Activated CD8-positive, alpha-beta memory T cell treated with anti-CD3 and anti-CD28 coated beads for 24 hours (primary cell): ENCODE results near the gene DBP.
"Not testable (repeated sequence)": the region's sequence is repeated elsewhere in the genome, so short reads cannot be mapped to it uniquely, and the experiment has no call there.

Source experiments
- DNase-seq: peaks from one replicate; pipeline ENCODE4 v3.0.0-alpha.2; 2020

The DBP gene

GRCh38 chr19:48665786-48666185 is 28.6 kb upstream of the DBP start:
- DNase-seq = no peak

GRCh38 chr19:48664476-48664875 is 27.3 kb upstream of the DBP start:
- no peak for DNase-seq

DNA sequence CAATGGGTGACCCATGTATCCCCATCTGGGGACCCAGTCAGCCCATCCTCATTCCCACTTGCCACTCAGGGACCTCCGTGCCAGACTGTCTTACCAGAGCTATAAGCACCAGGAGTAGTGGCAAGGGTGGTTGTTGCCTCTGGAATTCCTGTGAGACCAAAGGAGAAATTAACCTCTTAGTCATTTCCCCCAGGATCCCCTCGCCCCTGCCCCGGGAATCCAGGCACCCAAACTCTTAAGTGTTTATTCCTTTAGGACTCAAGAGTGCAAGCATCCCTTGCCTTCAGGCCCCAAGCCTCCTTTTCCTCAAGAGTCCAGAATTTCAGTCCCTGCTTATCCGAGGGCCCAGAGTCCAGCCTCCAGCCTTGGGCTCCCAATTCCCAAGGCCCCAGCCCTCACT is 26.5 kb upstream of the DBP start:
- no peak for DNase-seq

DNA sequence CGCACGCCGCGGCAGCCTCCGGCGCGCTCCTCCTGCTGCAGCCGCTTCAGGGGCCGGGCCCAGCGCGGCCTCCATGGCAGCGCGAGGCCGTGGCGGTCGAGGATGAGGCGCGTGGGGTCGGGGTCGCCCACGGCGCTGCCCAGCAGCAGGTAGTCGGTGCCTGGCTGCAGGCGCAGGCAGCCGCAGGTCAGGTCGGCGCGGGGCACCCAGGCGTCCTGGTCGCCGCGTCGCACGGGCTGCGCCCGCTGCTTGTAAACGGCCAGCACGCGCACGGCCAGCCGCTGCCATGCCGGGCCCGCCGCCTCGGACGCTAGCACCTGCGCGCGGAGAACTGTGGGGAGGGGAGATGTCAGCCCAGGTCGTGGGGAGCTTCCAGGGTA is 24.5 kb upstream of the DBP start:
- no peak for DNase-seq

GRCh38 chr19:48660852-48661710 is 23.9 kb upstream of the DBP start:
- peak; percentile 93 for DNase-seq

DNA sequence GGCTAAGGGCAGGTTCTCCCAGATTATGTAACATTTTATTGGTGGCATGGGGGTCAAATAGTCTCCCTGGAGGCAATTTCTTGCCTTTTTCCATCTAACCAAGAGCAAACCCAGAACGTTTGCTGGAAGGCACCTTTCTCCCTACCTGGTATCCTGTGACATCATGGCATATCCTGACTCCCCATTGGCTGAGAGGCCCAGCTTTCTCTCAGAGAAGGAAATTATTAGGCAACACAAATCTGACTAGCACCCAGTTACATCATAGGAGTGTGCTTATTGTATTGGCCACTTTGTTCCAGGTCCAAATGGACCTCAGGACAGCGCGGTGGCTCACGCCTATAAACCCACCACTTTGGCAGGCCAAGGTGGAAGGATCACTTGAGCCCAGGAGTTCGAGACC is 22.6 kb upstream of the DBP start:
- no peak for DNase-seq

DNA sequence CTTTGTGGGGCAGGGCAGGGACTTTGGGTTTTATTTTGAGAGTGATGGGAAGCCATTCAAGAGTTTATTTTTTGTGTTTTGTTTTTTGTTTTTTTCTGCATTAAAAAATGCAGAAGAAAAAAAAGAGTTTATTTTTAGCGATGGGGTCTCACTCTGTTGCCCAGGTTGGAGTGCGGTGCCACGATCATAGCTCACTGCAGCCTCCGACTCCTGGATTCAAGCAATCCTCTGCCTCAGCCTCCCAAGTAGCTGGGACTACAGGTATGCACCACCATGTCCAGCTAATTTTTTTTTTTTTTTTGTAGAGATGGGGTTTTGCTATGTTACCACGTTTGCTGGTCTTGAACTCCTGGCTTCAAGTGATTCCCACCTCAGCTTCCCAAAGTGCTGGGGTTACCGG is 21.3 kb upstream of the DBP start:
- no peak for DNase-seq

DNA sequence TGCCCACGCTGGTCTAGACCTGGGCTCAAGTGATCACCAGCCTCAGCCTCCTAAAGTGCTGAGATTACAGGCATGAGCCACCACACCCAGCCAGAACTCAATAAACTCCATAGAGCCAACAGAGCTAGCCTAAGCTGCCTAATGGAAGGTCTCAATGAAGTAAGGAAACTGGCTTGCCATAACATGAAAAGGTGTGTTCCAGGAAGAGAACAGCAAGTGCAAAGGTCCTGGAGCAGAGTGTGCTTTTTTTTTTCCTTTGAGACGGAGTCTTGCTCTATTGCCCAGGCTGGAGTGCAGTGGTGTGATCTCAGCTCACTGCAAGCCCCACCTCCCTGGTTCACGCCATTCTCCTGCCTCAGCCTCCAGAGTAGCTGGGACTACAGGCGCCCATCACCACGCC is 20.6 kb upstream of the DBP start:
- DNase-seq = not testable (repeated sequence)

DNA sequence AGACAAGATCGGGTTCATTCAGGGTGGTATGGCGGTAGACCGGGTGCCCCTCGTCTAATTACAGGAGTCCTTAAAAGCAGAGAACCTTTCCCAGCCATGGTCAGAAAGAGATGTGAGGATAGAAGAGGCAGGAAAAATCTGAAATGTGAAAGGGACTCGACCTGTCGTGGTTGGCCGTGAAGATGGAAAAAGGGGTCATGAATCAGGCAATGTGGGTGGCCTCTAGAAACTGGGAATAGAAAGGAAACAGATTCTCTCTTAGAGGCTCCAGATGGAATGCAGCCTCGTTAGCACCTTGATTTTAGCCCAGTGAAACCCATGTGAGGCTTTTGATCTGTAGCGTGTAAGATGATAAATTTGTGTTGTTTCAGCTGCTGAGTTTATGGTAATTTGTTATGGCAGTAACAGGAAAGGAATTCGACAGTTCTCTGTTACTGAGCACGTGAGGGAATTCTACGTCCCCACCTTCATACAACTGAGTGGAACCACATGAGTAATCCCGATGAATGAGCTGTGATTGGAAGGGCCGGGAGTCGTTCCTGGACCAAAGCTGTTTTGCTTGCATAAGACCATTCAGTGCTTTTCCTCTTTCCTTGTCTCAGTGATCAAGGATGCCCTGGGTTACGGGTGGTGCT is 19.8 kb upstream of the DBP start:
- no peak for DNase-seq

DNA sequence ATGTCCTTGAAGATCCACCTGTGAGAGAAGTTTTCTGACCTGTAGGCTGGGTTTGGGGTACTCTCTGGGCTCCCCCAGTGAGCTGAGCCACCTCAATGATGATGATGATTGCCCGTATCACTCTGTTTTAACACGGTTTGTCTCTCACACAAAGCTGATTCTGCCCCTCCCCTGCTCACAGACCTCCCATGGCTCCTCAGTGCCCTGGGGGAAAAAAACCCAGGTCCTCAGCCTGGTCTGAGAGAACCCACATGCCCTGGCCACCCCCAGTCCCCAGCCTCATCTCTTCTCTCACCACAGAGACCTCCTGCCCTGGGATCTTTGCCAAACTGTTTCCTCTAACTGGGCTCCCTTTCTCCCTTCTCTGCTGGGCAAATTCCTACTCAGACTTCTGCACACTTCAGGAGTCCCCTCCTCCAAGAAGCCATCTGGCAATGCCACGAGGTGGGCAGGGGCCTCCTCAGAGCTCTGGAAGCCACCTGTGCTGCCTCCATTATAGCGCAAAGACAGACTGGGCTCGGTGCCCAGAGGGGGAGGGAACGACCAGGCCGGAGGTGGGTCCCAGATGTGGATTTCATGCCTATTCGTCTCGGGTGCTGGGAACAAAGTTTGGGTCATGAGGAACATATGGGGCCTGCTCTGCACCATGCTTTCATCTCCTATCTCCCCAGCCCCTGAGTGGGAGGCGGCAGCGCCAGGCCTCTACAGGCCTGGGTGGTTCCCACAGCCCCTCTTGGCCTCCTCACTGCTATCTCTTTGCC is 17.3 kb upstream of the DBP start:
- DNase-seq = no peak

GRCh38 chr19:48651683-48652048 is 14.5 kb upstream of the DBP start:
- no peak for DNase-seq

- no peak for DNase-seq
Measured at GRCh38 chr19:48650974-48651682, 13.9 kb upstream of the DBP start.

DNA sequence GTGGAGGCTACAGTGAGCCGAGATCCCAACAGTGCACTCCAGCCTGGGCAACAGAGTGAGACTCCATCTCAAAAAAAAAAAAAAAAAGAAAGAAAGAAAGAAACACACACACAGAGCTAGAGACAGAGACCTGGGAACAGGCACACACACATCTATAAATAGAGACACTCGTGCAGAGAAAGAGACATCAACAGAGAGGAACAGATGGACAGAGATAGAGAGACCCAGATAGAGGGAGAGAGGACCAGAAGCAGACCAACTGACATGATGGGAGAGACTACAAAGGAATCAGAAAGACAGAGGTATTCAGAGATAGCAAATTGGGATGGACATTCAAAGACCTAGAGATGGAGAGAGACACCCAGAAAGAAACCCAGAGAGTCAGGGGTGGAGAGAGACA is 11.0 kb upstream of the DBP start:
- no peak for DNase-seq

- DNase-seq = no peak
Measured at GRCh38 chr19:48646722-48647216, 9.6 kb upstream of the DBP start.

DNA sequence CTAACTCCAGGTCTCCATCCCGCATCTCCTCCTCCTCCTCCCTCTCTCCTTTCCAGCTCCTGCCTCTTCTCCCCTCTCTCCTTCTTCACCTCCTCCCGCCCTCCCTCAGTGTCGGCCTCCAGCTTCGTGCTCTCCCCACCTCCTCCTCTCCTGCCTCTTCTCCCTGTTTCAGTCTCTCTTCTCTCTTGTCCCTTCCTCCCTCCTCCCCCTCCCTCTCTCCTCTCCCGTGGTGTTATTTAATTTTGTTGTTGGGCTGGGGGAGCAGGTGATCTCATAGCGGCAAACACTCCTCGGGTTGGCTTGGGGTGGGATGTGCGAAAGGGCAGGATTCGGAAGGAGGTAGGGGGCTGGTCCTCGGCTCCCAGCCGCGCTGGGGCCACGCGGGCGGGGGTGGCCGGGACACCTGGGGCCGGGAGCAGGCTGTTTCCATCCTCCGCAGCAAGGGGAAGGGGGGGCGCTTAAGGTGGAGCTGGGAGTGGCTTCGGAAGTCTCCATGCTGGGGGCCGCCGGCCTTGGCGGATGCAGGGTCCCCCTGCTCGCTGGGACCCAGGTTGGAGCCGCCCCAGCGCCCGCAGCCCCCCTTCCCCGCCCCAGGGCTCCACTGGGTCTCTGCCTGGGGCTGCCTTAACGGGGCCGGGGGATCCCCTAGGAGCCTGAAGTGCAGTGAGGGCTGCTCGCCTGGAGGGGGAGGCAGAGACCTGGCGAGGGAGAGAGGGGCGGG is 9.0 kb upstream of the DBP start, which contains the start of gene CA11:
Gene CA11 (minus strand): TSS at position 187 of the 721 bp plus-strand sequence. CDS start 555 bp downstream, outside the sequence.
- peak; percentile 98 for DNase-seq

- no peak for DNase-seq
Measured at GRCh38 chr19:48645620-48646000, 8.4 kb upstream of the DBP start.

GRCh38 chr19:48644839-48645619 is 7.8 kb upstream of the DBP start:
- peak; percentile 87 for DNase-seq

GRCh38 chr19:48644355-48644754 is 7.2 kb upstream of the DBP start:
- DNase-seq = no peak

- no peak for DNase-seq
Measured at GRCh38 chr19:48642862-48643261, 5.7 kb upstream of the DBP start.

- no peak for DNase-seq
Measured at GRCh38 chr19:48641850-48642249, 4.7 kb upstream of the DBP start.
